HUES64 (cell line): ENCODE data around the gene TRAPPC5.

Experiments
- H3K27ac ChIP-seq: 2 replicates; pipeline ENCODE4 v1.7.0; 2013; ENCODE audit warnings: low read depth, low read length, inconsistent platforms
- H3K27me3 ChIP-seq: 2 replicates; pipeline ENCODE4 v1.6.1; 2013; ENCODE audit warnings: mild to moderate bottlenecking, low read length; ENCODE audit not compliant: insufficient read depth
- H3K36me3 ChIP-seq: 2 replicates; pipeline ENCODE4 v1.6.1; 2013; ENCODE audit warnings: mild to moderate bottlenecking, low read length; ENCODE audit not compliant: insufficient read depth
- H3K4me1 ChIP-seq: 2 replicates; pipeline ENCODE4 v1.6.1; 2013; ENCODE audit warnings: mild to moderate bottlenecking, low read length, moderate library complexity; ENCODE audit not compliant: insufficient read depth
- H3K4me3 ChIP-seq: 2 replicates; pipeline ENCODE4 v1.5.1; 2013; ENCODE audit warnings: mild to moderate bottlenecking, low read length, moderate library complexity
- H3K9ac ChIP-seq: 2 replicates; pipeline ENCODE4 v1.6.1; 2013; ENCODE audit warnings: mild to moderate bottlenecking, low read depth, low read length
- H3K9me3 ChIP-seq: 2 replicates; pipeline ENCODE4 v1.6.1; 2013; ENCODE audit warnings: low read depth, low read length; ENCODE audit not compliant: insufficient read depth
- WGBS: fragments of 150-250, 120-280 bp; methylation state at CpG from one replicate; pipeline ENCODE4 v1.1.7; 2013; ENCODE audit warnings: missing lambda C conversion rate; 5-methylcytosine and 5-hydroxymethylcytosine counted together

Gene TRAPPC5

GRCh38 chr19:7647156-7647555, 33.5 kb upstream of the TRAPPC5 start:
- Histone ChIP-seq H3K36me3 (no peaks in the 10 kb centered on the region), H3K9ac (no peak overlapping the region), H3K27me3 (peaks cover 10% of the 10 kb centered on the region; the same call in 1 of the 2 replicates), H3K4me3 (no peak overlapping the region), H3K4me1 (peaks cover under 1% of the 10 kb centered on the region; the same call in 1 of the 2 replicates), H3K27ac (no peak overlapping the region), H3K9me3 (no peaks in the 10 kb centered on the region)
- WGBS: 92% methylated on average over 26 of the region's 26 CpGs

- Histone ChIP-seq H3K9ac (no peak overlapping the region), H3K4me3 (no peak overlapping the region), H3K9me3 (no peaks in the 10 kb centered on the region), H3K4me1 (peaks cover 2% of the 10 kb centered on the region; the same call in 1 of the 2 replicates), H3K27me3 (peaks cover 21% of the 10 kb centered on the region), H3K27ac (no peak overlapping the region), H3K36me3 (no peaks in the 10 kb centered on the region)
- WGBS: 92% methylated on average over 15 of the region's 15 CpGs
Observed at GRCh38 chr19:7648265-7649014, 32.2 kb upstream of the TRAPPC5 start.

GRCh38 chr19:7650148-7650547, 30.5 kb upstream of the TRAPPC5 start:
- WGBS: 14% methylated on average over 2 of the region's 2 CpGs
- H3K4me1 ChIP-seq: peaks cover 2% of the 10 kb centered on the region; the same call in 1 of the 2 replicates
- H3K4me3 ChIP-seq: no peak overlapping the region
- H3K27ac ChIP-seq: no peak overlapping the region
- H3K9me3 ChIP-seq: no peaks in the 10 kb centered on the region
- H3K27me3 ChIP-seq: peaks cover 29% of the 10 kb centered on the region
- H3K36me3 ChIP-seq: no peaks in the 10 kb centered on the region
- no peak overlapping the region for H3K9ac ChIP-seq

GRCh38 chr19:7652061-7652641, 28.5 kb upstream of the TRAPPC5 start:
- H3K27me3 ChIP-seq: peaks cover 29% of the 10 kb centered on the region
- 9% methylated on average over 28 of the region's 28 CpGs for WGBS
- peaks cover 2% of the 10 kb centered on the region; the same call in 1 of the 2 replicates for H3K4me1 ChIP-seq
- no peak overlapping the region for H3K27ac ChIP-seq
- H3K9me3 ChIP-seq: no peaks in the 10 kb centered on the region
- no peaks in the 10 kb centered on the region for H3K36me3 ChIP-seq
- H3K4me3 ChIP-seq: peak overlapping the region; percentile 46
- H3K9ac ChIP-seq: no peak overlapping the region

GRCh38 chr19:7654401-7654800, 26.2 kb upstream of the TRAPPC5 start:
- Histone ChIP-seq H3K9me3 (no peaks in the 10 kb centered on the region), H3K4me1 (peaks cover 2% of the 10 kb centered on the region; the same call in 1 of the 2 replicates), H3K27ac (no peak overlapping the region), H3K4me3 (no peak overlapping the region), H3K36me3 (no peaks in the 10 kb centered on the region), H3K9ac (no peak overlapping the region), H3K27me3 (peaks cover 29% of the 10 kb centered on the region)
- WGBS: 82% methylated on average over 7 of the region's 8 CpGs

GRCh38 chr19:7655581-7655980, 25.1 kb upstream of the TRAPPC5 start:
- H3K9ac ChIP-seq: no peak overlapping the region
- H3K36me3 ChIP-seq: no peaks in the 10 kb centered on the region
- 81% methylated on average over 8 of the region's 8 CpGs for WGBS

GRCh38 chr19:7657131-7657751, 23.4 kb upstream of the TRAPPC5 start:
- H3K4me3 ChIP-seq: no peak overlapping the region
- H3K9me3 ChIP-seq: no peaks in the 10 kb centered on the region
- peaks cover 1% of the 10 kb centered on the region; the same call in 1 of the 2 replicates for H3K4me1 ChIP-seq
- H3K27ac ChIP-seq: no peak overlapping the region
- H3K27me3 ChIP-seq: peaks cover 18% of the 10 kb centered on the region
- WGBS: 75% methylated on average over 12 of the region's 14 CpGs
- no peaks in the 10 kb centered on the region for H3K36me3 ChIP-seq
- no peak overlapping the region for H3K9ac ChIP-seq

More at GRCh38 chr19:7655581-7655980, 25.1 kb upstream of the TRAPPC5 start:
- Histone ChIP-seq H3K4me3 (no peak overlapping the region), H3K27ac (no peak overlapping the region), H3K4me1 (peaks cover 2% of the 10 kb centered on the region; the same call in 1 of the 2 replicates), H3K27me3 (peaks cover 26% of the 10 kb centered on the region), H3K9me3 (no peaks in the 10 kb centered on the region)

- Histone ChIP-seq H3K9ac (no peak overlapping the region), H3K27me3 (peaks cover 8% of the 10 kb centered on the region), H3K36me3 (no peaks in the 10 kb centered on the region), H3K4me3 (no peak overlapping the region), H3K4me1 (no peaks in the 10 kb centered on the region), H3K9me3 (no peaks in the 10 kb centered on the region), H3K27ac (no peak overlapping the region)
- WGBS: 69% methylated on average over 9 of the region's 9 CpGs
Observed at GRCh38 chr19:7658219-7658686, 22.4 kb upstream of the TRAPPC5 start.

GRCh38 chr19:7661744-7662538, 18.7 kb upstream of the TRAPPC5 start:
- WGBS: 75% methylated on average over 8 of the region's 8 CpGs

GRCh38 chr19:7662657-7663056, 18.0 kb upstream of the TRAPPC5 start:
- H3K9me3 ChIP-seq: no peaks in the 10 kb centered on the region
- no peaks in the 10 kb centered on the region for H3K36me3 ChIP-seq
- WGBS: 87% methylated on average over 13 of the region's 14 CpGs
- H3K9ac ChIP-seq: no peak overlapping the region
- H3K4me1 ChIP-seq: no peaks in the 10 kb centered on the region
- H3K27me3 ChIP-seq: no peaks in the 10 kb centered on the region
- H3K4me3 ChIP-seq: no peak overlapping the region
- H3K27ac ChIP-seq: no peak overlapping the region

More at GRCh38 chr19:7661744-7662538, 18.7 kb upstream of the TRAPPC5 start:
- no peaks in the 10 kb centered on the region for H3K9me3 ChIP-seq
- H3K9ac ChIP-seq: no peak overlapping the region
- no peaks in the 10 kb centered on the region for H3K27me3 ChIP-seq
- no peaks in the 10 kb centered on the region for H3K4me1 ChIP-seq
- no peak overlapping the region for H3K27ac ChIP-seq
- H3K36me3 ChIP-seq: no peaks in the 10 kb centered on the region
- no peak overlapping the region for H3K4me3 ChIP-seq
